Prostate gland (tissue), 2 donors: ENCODE measurements around the gene TMEM59.

Experiments
- CTCF ChIP-seq, 4 experiments: fragments of 200-600 bp in 2 of 4; fragments of 450-650 bp in 2 of 4; sonication (generic) in 2 of 4; IDR thresholded peaks; 1 replicate in 3 of 4; 2 replicates in 1 of 4; pipeline ENCODE4 v1.5.1; 2016 to 2019; ENCODE audit warnings: antibody characterized with exemption in 4 of 4, mild to moderate bottlenecking in 2 of 4, moderate library complexity in 2 of 4
- POLR2A ChIP-seq: fragments of 450-650 bp; IDR thresholded peaks from one replicate; pipeline ENCODE4 v1.6.1; 2016; ENCODE audit warnings: antibody characterized with exemption, mild to moderate bottlenecking

GRCh38 chr1:53979712-53980450 lies 73.1 kb downstream of the TMEM59 start:
- TF ChIP-seq CTCF (IDR thresholded peaks at IDR 0.05) (no peak), POLR2A (no peak)
